Left forelimb (tissue), 1 donor: ENCODE data around the gene GDPD3.

Experiments
- DNase-seq: peaks from one replicate; pipeline ENCODE4 v3.0.0-alpha.2; 2018; ENCODE audit warnings: low spot score

GDPD3 gene

GRCh38 chr16:30054959-30055553 is 58.3 kb downstream of the GDPD3 start:
- DNase-seq: no peak
